H1 (cell line): ENCODE data around the gene ACAP3.

Experiments used
- ASH2L ChIP-seq: fragments of 200-600, 300-600 bp; sonication (generic); IDR thresholded peaks from one replicate; pipeline ENCODE4 v1.7.1; 2017; ENCODE audit warnings: low read length
- GABPA ChIP-seq: IDR thresholded peaks from 2 replicates; pipeline ENCODE4 v1.6.1; 2011; ENCODE audit warnings: mild to moderate bottlenecking, low read length, moderate library complexity, borderline replicate concordance; ENCODE audit not compliant: insufficient read depth
- POLR2A ChIP-seq, 2 experiments: IDR thresholded peaks; 1 replicate in 1 of 2; 2 replicates in 1 of 2; pipeline ENCODE4 v1.6.1; 2011; ENCODE audit warnings: low read depth in 2 of 2, low read length in 2 of 2, mild to moderate bottlenecking in 2 of 2; ENCODE audit errors: control extremely low read depth in 1 of 2
- POLR2AphosphoS5 ChIP-seq: IDR thresholded peaks from 2 replicates; pipeline ENCODE4 v1.6.1; 2011; ENCODE audit warnings: low read depth, low read length
- TBP ChIP-seq: IDR thresholded peaks from 2 replicates; pipeline ENCODE4 v1.6.1; 2011; ENCODE audit warnings: low read depth, low read length, improper control_type of control experiment
- TF ChIP-seq, protein P1 (sequence below), 3 experiments: IDR thresholded peaks; 1 replicate in 2 of 3; 2 replicates in 1 of 3; pipeline versions ENCODE4 v1.5.1 to v1.6.1; 2011; ENCODE audit warnings: low read length in 3 of 3, mild to moderate bottlenecking in 3 of 3, inconsistent platforms in 2 of 3, low read depth in 1 of 3, moderate library complexity in 1 of 3; ENCODE audit not compliant: insufficient read depth in 1 of 3; ENCODE audit errors: control extremely low read depth in 1 of 3

DNA sequence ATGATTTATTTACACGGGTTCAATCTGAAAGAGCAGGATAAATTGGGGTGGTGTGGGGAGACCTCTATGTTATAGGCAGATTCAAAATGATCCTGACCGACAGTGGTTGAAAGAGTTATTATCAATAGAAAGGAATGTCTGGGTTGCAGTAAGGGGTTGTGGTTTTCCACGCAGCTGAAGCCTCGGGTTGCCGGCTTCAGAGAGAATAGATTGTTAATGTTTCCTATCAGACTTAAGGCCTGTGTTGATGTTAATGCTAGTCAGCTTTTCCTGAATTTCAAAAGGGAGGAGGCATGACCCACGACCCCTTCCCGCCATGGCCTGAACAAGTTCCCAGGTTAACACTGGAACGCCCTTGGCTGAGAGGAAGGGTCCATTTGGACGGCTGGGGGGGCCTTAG, 31.9 kb downstream of the ACAP3 start:
- TF ChIP-seq GABPA (no peak), ASH2L (no peak), POLR2A (IDR thresholded peaks at IDR 0.05; ENCODE audit: control extremely low read depth in 1 of 2, low read depth in 2 of 2, low read length in 2 of 2) (no peak), POLR2AphosphoS5 (no peak), TBP (no peak)
- TF ChIP-seq, protein P1, sequence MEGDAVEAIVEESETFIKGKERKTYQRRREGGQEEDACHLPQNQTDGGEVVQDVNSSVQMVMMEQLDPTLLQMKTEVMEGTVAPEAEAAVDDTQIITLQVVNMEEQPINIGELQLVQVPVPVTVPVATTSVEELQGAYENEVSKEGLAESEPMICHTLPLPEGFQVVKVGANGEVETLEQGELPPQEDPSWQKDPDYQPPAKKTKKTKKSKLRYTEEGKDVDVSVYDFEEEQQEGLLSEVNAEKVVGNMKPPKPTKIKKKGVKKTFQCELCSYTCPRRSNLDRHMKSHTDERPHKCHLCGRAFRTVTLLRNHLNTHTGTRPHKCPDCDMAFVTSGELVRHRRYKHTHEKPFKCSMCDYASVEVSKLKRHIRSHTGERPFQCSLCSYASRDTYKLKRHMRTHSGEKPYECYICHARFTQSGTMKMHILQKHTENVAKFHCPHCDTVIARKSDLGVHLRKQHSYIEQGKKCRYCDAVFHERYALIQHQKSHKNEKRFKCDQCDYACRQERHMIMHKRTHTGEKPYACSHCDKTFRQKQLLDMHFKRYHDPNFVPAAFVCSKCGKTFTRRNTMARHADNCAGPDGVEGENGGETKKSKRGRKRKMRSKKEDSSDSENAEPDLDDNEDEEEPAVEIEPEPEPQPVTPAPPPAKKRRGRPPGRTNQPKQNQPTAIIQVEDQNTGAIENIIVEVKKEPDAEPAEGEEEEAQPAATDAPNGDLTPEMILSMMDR (IDR thresholded peaks at IDR 0.05; ENCODE audit: control extremely low read depth in 1 of 3, insufficient read depth in 1 of 3, low read depth in 1 of 3, low read length in 3 of 3), result no peak
